Measurements from ENCODE around the gene SOD1.

DNA sequence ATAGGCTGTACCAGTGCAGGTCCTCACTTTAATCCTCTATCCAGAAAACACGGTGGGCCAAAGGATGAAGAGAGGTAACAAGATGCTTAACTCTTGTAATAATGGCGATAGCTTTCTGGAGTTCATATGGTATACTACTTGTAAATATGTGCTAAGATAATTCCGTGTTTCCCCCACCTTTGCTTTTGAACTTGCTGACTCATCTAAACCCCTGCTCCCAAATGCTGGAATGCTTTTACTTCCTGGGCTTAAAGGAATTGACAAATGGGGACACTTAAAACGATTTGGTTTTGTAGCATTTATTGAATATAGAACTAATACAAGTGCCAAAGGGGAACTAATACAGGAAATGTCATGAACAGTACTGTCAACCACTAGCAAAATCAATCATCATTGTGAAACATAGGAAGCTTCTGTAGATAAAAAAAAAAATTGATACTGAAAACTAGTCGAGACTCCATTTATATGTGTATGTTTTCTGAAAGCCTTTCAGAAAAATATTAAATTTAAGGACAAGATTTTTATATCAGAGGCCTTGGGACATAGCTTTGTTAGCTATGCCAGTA lies 7.0 kb downstream of the SOD1 start:
- TF ChIP-seq, protein P1, sequence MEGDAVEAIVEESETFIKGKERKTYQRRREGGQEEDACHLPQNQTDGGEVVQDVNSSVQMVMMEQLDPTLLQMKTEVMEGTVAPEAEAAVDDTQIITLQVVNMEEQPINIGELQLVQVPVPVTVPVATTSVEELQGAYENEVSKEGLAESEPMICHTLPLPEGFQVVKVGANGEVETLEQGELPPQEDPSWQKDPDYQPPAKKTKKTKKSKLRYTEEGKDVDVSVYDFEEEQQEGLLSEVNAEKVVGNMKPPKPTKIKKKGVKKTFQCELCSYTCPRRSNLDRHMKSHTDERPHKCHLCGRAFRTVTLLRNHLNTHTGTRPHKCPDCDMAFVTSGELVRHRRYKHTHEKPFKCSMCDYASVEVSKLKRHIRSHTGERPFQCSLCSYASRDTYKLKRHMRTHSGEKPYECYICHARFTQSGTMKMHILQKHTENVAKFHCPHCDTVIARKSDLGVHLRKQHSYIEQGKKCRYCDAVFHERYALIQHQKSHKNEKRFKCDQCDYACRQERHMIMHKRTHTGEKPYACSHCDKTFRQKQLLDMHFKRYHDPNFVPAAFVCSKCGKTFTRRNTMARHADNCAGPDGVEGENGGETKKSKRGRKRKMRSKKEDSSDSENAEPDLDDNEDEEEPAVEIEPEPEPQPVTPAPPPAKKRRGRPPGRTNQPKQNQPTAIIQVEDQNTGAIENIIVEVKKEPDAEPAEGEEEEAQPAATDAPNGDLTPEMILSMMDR (IDR thresholded peaks at IDR 0.05; ENCODE audit: low read length): no peak
- no peak for TF ChIP-seq EZH2 (IDR thresholded peaks at IDR 0.05; ENCODE audit: borderline replicate concordance, low read length)

Measured in OCI-LY1 (cell line).